Naive B cell (primary cell): ENCODE results near the gene CUBN. TPM values are rescaled to one million over a fixed set of nuclear protein-coding genes. Genes with fewer than 3 reads are reported as not detected.

ENCODE experiments used
- ATAC-seq, 2 donors: fragments of 150-1000 bp; cut with Tn5 transposase; 2 replicates each; pipeline ENCODE4 v1.10.0; 2021; ENCODE audit warnings: low read depth in 2 of 2, mild to moderate bottlenecking in 2 of 2, moderate library complexity in 2 of 2
- DNase-seq: peaks from one replicate; pipeline ENCODE4 v3.0.0; 2022
- H3K27ac Mint-ChIP-seq, 6 donors: one replicate each; pipeline ENCODE4 v1.8.0; 2020 to 2022; ENCODE audit warnings: mild to moderate bottlenecking in 6 of 6, mixed read lengths in 6 of 6, moderate library complexity in 5 of 6, inconsistent platforms in 2 of 6
- H3K27me3 Mint-ChIP-seq, 3 donors: one replicate each; pipeline ENCODE4 v1.8.0; 2021 to 2022; ENCODE audit warnings: mixed read lengths in 3 of 3, mild to moderate bottlenecking in 1 of 3
- H3K36me3 Mint-ChIP-seq, 2 donors: one replicate each; pipeline ENCODE4 v1.8.0; 2020 to 2022; ENCODE audit warnings: mixed read lengths in 2 of 2, inconsistent platforms in 1 of 2, mild to moderate bottlenecking in 1 of 2
- H3K4me1 Mint-ChIP-seq, 3 donors: one replicate each; pipeline ENCODE4 v1.8.0; 2020 to 2022; ENCODE audit warnings: mixed read lengths in 3 of 3, inconsistent platforms in 1 of 3, mild to moderate bottlenecking in 1 of 3, moderate library complexity in 1 of 3
- H3K4me3 Mint-ChIP-seq, 8 donors: one replicate each; pipeline ENCODE4 v1.8.0; 2020 to 2022; ENCODE audit warnings: mild to moderate bottlenecking in 8 of 8, mixed read lengths in 8 of 8, moderate library complexity in 8 of 8, inconsistent platforms in 2 of 8
- H3K9me3 Mint-ChIP-seq, 7 donors: one replicate each; pipeline ENCODE4 v1.8.0; 2020 to 2022; ENCODE audit warnings: mixed read lengths in 7 of 7, mild to moderate bottlenecking in 5 of 7, inconsistent platforms in 2 of 7, moderate library complexity in 1 of 7
- polyA plus RNA-seq, 6 donors: library from polyadenylated mRNA; unstranded; fragments of 300-500 nt; fragmentation: Illumina TruSeq; gene quantifications; one replicate each; pipeline ENCODE4 v1.2.3, GENCODE V29; 2021; ENCODE audit warnings: low read depth in 6 of 6

Gene CUBN
- polyA plus RNA-seq, 6 donors from 2014 or later, result 0.07 to 0.51 (median 0.34) TPM; not detected in 1

DNA sequence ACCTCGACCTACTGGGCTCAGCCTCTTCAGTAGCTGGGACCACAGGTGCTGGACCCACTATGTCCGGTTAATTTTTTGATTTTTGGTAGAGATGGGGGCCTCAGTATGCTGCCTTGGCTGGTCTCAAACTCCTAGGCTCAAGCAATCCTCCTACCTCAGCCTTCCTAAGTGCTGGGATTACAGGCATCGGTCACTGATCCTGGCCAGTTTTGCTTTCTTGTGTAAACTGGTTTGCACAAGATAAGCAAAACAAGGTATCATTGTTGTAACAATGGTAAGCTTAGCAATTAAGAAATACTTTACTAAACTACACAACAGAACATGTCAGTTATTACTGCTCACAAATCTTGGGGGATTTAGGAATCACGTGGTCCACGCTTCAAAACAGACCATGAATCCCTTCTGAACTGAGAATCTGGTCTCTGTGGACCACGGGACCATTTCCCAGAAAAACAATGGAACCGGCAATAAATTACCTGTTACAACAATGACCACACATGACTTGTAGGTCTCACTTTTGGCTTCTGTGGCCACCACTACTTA lies 349.2 kb downstream of the CUBN start:
- Mint-ChIP-seq H3K4me1 (peaks cover 17 to 35% (median 34%) of the 10 kb centered on the region in 3 donors), H3K27ac (peak overlapping the region in 4 of 6 donors; percentile 21 to 90 (median 56)), H3K9me3 (peaks cover 0 to 10% (median 2%) of the 10 kb centered on the region in 7 donors), H3K4me3 (no peak overlapping the region), H3K36me3 (peaks cover 3 to 12% of the 10 kb centered on the region in 2 donors), H3K27me3 (no peaks in the 10 kb centered on the region)
- ATAC-seq (no peak), DNase-seq (no peak)

DNA sequence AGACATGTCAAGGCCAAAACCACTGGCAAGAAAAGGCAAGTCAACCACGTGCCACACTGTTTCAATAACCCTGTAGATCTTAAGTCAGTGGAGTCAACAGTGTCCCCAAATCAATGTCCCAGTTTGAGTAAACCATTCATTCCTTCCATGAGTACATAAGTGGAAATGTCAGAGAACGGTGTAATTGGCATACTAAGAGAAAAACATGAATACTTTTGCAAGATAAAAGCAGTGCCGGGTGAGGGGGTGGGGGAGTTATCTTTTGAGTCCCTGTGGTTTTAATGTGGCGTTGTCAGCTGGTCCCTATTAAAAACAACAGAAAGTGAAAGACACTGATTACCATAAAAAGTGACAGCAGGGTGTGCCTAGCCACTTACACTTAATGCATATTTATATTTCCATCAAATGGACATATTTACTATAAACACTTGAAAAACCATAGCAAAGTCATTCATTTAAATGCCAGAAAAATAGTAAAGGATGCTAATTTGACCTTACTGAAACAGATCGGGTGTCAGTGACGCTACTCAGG lies 350.2 kb downstream of the CUBN start:
- peaks cover 17 to 33% (median 30%) of the 10 kb centered on the region in 3 donors for H3K4me1 Mint-ChIP-seq
- no peaks in the 10 kb centered on the region for H3K27me3 Mint-ChIP-seq
- H3K9me3 Mint-ChIP-seq, result peaks cover 0 to 6% (median 0%) of the 10 kb centered on the region in 7 donors
- ATAC-seq (peak; percentile 42 to 52), DNase-seq (peak; percentile 12)
- peaks cover 0 to 4% of the 10 kb centered on the region in 2 donors for H3K36me3 Mint-ChIP-seq
- H3K4me3 Mint-ChIP-seq, result peak overlapping the region in 2 of 8 donors; percentile 4 to 60
- H3K27ac Mint-ChIP-seq, result peak overlapping the region; percentile 34 to 90 (median 54)

DNA sequence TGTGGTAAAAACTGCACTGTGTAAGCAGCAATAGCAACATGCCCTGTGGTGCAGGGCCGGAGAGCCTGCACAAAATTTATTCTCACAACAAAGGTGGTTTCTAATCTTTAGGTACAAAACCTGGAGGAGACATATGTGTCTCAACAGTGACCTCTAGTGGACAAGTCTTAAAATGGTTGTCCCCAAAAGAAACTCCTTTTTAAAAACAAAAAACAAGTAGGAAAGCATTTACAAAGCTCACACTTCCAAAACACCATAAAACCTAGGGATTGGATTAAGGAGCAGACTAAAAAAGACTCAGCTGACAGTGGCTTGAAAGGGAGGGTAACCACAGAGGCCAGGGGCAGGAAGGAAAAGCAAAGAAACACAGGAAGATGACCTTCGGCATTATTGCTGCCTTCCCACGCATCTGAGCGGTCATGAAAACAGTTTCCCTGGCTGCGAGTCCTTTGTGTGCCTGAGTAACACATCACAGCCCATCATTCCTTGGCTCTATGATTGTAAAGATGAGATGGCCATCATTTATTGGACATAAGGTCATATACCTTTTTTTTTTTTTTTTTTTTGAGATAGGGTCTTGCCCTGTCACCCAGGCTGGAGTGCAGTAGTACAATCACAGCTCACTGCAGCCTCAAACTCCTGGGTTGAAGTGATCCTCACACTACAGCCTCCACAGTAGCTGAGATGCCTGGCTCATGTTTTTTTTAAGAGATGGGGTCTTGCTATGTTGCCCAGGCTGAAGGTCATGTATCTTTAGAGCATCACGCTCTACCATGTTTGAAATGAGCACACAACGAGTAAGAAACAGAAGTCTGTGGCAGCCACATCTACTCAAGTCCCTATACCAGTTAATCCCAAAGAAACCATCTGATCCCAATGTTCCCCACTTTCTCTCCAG lies 351.9 kb downstream of the CUBN start:
- ATAC-seq (peak in 1 of 2 donors; percentile 28), DNase-seq (peak; percentile 36)
- peak overlapping the region in 1 of 8 donors; percentile 81 for H3K4me3 Mint-ChIP-seq
- H3K27ac Mint-ChIP-seq, result peak overlapping the region; percentile 45 to 85 (median 60)
- peaks cover 20 to 33% (median 30%) of the 10 kb centered on the region in 3 donors for H3K4me1 Mint-ChIP-seq
- no peaks in the 10 kb centered on the region for H3K27me3 Mint-ChIP-seq
- no peaks in the 10 kb centered on the region for H3K36me3 Mint-ChIP-seq
- no peaks in the 10 kb centered on the region for H3K9me3 Mint-ChIP-seq

DNA sequence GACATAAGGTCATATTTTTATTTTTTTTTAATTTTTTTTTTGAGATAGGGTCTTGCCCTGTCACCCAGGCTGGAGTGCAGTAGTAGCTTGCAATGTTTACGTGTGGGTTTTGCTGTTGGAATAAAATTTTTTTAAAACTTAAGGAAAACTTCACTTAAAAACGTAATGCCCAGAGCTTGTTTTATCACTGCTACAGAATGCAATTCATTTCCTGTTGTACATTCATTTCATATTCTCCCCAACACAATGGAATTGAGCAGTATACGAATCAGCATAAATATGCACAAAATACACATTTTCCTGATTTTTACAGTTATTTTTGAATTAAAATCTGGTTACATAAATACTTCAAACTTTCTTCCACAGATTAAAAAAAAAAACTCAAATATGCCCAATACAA lies 352.7 kb downstream of the CUBN start:
- Mint-ChIP-seq H3K36me3 (no peaks in the 10 kb centered on the region), H3K27me3 (no peaks in the 10 kb centered on the region), H3K9me3 (no peaks in the 10 kb centered on the region), H3K27ac (no peak overlapping the region), H3K4me1 (peaks cover 24 to 36% (median 35%) of the 10 kb centered on the region in 3 donors), H3K4me3 (no peak overlapping the region)
- DNase-seq, result no peak
- ATAC-seq, result no peak

Other genes with a start within 250 kb of the CUBN start
- 10 to 100 TPM in 3 of 6 donors, 1 to 10 TPM in 3; 6.9 to 15.5 (median 9.6) TPM for gene TRDMT1, start 71.9 kb upstream of the CUBN start, polyA plus RNA-seq
- 100 to 1,000 TPM in 5 of 6 donors, 10 to 100 TPM in 1; 41.1 to 171 (median 131) TPM for gene VIM, start 98.4 kb upstream of the CUBN start, polyA plus RNA-seq